GM12872 (cell line): ENCODE data around the gene TRMT44.

Source experiments
- TF ChIP-seq, protein P1 (sequence below): IDR thresholded peaks from 3 replicates; pipeline ENCODE4 v1.5.1; 2011; ENCODE audit warnings: low read depth, mild to moderate bottlenecking, low read length, moderate library complexity; ENCODE audit not compliant: insufficient read depth

Gene TRMT44

DNA sequence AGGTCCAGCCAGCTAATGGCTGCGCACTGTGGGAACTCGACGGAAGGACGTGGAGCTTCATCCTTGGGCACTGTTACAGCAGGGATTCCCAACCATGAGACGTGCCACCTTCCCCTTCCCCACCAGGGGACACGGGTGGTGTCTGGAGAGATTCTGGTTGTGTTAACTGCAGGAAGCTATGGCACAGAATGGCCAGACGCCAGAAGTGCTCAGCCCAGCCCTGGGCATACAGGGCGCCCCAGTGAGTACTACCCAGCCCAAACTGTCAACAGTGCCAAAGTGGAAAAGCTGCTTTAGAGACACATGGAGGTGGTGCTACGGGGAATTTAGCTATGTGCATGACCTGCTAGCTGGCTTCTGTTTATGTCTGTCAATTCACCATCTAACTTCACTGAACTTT, 32.8 kb upstream of the TRMT44 start:
- TF ChIP-seq, protein P1, sequence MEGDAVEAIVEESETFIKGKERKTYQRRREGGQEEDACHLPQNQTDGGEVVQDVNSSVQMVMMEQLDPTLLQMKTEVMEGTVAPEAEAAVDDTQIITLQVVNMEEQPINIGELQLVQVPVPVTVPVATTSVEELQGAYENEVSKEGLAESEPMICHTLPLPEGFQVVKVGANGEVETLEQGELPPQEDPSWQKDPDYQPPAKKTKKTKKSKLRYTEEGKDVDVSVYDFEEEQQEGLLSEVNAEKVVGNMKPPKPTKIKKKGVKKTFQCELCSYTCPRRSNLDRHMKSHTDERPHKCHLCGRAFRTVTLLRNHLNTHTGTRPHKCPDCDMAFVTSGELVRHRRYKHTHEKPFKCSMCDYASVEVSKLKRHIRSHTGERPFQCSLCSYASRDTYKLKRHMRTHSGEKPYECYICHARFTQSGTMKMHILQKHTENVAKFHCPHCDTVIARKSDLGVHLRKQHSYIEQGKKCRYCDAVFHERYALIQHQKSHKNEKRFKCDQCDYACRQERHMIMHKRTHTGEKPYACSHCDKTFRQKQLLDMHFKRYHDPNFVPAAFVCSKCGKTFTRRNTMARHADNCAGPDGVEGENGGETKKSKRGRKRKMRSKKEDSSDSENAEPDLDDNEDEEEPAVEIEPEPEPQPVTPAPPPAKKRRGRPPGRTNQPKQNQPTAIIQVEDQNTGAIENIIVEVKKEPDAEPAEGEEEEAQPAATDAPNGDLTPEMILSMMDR: no peak

DNA sequence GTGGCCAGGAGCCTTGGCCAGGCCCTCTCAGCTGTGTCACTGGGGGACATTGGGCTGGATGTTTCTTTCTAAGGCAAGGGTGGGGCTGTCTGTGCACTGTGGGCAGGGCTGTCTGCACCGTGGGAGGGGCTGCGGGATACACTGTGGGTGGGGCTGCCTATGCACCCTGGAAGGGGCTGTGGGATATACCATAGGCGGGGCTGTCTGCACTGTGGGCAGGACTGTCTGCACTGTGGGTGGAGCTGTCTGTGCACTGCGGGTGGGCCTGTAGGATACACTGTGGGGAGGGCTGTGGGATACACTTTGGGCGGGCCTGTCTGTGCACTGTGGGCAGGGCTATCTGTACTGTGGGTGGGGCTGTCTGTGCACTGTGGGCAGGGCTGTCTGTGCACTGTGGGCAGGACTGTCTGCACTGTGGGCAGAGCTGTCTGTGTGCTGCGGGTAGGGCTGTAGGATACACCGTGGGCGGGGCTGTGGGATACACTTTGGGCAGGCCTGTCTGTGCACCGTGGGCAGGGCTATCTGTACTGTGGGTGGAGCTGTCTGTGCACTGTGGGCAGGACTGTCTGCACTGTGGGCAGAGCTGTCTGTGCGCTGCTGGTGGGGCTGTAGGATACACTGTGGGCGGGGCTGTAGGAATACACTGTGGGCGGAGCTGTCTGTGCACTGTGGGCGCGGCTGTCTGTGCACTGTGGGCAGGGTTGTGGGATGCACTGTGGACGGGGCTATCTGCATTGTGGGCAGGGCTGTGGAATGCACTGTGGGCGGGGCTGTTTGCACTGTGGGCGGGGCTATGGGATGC, 31.1 kb upstream of the TRMT44 start:
- TF ChIP-seq, protein P1: no peak

DNA sequence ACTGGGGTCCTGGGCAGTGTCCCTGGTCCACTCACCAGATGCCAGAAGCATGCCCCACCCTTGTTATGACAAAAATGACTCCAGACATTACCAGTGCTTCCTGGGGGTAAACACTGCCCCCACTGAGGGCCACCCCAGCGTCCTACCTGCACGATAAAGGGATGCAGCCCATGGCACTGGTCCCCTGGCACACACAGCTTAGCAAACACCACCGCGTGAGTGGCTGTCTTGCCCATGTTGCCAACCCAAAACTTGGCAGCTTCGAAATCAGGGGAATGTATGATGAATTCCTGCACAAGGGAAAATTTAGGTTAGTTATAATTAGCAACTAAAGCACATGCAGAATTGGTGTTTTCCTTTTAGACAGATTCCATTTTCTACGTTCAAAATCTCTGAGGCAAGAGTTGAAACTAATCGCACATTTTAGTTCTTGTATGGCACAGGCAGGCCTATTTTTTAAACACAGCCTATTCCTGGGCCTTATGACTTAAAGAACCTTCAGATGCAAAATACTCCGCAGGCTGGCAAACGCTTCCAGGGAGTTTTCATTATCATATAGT, 30.4 kb upstream of the TRMT44 start:
- TF ChIP-seq, protein P1: no peak

DNA sequence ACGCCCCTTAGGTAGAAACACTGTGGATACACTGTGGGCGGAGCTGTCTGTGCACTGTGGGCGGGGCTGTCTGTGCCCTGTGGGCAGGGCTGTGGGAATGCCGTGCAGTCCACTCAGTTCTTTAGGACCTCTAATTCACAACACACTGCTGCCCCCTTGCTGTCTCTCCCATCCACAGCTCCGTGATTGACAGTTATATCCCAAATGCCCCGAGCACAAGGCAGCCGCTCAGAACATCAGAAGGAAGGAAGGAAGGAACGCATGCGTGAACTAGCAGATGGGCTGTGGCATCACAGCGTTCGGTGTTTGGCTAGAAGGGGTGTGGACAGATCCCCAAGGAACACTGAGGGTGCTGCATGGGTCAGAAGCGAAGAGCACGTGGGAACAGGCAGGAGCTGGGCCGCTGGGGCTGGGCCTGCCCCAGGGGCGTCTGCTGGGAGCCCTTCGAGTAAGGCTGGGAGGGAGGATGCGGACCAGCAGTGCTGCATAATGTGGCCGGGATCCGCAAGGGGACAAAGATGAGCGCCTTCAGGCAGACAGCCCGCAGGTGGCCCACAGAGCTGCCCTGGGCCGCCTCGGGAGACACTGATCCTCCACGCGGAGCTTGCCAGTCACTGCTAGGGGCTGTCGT, 29.8 kb upstream of the TRMT44 start:
- TF ChIP-seq, protein P1: no peak

DNA sequence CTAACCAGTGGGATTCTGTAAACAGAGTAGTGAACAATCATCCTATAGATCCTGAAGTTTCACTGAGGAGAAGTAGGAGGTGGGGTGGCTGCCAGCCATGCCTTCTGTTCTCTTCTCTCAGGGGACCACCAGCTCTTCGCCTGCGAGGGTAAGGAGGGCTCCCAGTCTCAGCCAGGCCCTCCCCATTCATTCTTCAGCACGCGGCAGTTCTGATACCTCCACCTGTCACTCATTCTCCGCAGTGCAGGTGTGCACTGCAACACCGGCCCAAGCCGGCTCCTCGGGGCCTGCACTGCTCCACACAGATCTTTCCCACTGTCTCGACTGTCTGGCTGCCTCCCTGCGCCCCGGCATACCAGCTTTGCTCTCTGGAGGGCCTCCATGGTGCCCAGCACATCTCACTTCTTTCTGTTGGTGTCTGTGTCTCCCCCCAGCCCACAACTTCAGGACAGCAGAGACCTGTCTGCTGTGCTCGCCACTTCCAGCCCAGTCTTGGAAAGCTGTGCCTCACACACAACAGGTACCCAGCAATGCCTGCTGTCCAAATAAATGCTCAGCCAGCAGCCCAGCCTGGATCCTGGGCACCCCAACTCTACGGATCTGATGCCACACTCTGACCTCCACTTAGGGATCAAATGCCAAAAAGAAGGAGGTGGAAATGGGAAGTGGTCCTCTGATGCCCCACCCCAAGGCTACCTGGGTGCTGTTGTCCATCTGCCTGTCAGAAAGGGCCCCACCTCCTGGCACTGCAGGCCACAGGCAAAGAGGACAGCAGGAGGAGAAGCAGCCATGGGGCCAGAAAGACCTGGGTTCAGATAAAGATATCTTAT, 29.0 kb upstream of the TRMT44 start:
- TF ChIP-seq, protein P1: no peak

DNA sequence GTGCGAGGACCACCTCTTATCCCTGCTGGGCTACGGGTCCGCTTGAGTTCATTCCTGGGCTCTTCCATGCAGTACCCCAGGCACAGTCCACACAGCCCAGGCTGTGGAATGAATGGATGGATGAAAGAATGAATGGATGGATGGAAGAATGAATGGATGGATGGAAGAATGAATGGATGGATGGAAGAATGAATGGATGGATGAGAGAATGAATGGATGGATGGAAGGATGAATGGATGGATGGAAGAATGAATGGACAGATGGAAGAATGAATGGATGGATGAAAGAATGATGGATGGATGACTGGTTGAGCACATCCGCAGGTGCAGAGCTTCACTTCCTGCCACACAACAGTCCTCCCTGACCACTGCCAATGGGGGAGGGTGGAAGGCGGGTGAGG, 28.3 kb upstream of the TRMT44 start:
- TF ChIP-seq, protein P1: no peak

DNA sequence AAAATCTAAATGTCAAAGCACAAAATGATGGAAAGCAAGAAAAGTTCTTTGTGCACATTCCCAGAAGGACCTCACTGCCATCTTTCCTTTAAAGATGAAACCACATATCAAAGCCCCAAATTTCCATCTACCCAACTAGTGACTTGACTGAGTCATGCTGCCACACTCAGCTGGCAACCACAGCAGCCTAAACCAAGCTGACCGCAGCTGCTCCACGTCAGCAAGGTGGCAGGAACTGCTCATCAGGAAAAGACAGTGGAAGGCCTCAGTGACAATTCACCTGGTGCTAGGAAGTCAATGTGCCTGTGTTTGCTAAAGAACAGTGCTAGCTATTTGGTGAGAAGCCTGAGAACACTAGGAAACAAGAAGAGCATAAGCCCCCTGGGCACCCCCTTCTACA, 26.2 kb upstream of the TRMT44 start:
- TF ChIP-seq, protein P1: no peak
